ENCODE results near the gene NDE1.
"Not testable (repeated sequence)": the region's sequence is repeated elsewhere in the genome, so short reads cannot be mapped to it uniquely, and the experiment has no call there.

Gene NDE1

GRCh38 chr16:15701975-15702970 is 52.2 kb downstream of the NDE1 start:
- DNase-seq, result no peak

DNA sequence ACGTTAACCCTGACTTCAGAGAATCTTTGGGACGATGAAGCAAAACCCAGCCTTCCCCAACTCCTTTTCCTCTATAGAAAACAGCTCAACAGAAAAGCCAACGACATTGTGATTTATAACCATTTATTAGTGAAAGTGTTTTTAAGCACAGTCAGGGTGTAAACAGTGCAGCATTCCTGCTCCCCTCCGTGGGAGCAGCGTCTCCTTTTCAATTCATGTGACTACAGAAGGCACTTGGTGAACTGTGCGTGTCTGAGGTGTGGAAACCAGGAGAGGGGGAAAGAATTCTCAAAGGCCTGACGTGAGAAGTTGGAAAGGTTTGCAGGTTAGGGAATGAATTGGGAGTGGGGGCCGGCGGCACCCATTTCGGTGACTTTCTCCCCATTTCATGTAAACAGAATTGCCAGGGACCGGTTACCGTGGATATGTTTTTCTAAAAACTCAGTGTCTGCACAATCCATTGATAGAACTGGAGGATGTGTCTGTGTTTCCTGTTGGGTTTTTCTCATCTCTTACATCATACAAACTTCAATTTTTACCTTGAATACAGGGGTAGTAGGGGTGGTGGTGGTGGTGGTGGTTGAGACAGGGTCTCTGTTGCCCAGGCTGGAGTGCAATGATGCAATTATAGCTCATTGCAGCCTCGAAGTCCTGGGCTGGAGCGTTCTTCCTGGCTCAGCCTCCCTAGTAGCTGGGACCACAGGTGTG is 53.1 kb downstream of the NDE1 start:
- no peak for DNase-seq

DNA sequence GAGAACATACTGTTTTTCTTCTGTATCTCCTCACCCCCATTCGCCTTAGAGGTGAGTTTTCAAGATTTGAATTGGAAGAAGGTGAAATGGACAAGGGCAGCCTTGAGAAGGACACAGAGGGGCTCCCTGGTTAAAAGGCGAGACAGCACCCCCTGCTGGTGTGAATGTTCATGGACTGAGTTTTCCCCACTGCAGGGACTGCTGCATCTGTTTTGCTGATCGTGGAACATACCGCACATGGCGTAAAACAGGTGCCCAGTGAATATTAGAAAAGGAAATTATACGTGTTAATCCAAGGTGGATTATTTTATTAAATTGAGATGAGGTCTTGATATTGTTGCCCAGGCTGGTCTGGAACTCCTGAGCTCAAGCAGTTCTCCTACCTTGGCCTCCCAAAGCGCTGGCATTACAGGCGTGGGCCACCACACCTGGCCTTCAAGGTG is 54.5 kb downstream of the NDE1 start:
- peak; percentile 75 for DNase-seq

DNA sequence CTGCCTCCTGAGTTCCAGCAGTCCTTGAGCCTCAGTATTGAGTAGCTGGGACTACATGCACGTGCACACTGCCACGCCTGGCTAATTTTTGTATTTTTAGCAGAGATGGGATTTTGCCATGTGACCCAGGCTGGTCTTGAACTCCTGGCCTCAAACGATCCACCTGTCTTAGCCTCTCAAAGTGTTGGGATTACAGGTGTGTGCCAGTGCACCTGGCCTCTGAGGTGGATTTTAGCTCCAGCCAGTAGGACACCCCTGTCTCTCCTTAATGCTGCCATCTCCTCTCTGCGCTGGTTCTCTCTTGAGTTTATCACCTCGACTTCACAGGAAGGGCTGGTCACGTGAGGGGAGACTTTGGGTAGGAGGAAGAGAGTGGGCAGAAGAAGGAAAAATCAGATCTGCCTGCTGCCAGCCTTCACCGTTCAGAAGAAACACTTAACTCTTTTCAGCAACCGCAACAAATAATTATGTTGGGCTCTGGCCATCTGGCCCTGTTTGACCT is 55.1 kb downstream of the NDE1 start:
- no peak for DNase-seq

GRCh38 chr16:15707332-15707731 is 57.3 kb downstream of the NDE1 start:
- no peak for DNase-seq

DNA sequence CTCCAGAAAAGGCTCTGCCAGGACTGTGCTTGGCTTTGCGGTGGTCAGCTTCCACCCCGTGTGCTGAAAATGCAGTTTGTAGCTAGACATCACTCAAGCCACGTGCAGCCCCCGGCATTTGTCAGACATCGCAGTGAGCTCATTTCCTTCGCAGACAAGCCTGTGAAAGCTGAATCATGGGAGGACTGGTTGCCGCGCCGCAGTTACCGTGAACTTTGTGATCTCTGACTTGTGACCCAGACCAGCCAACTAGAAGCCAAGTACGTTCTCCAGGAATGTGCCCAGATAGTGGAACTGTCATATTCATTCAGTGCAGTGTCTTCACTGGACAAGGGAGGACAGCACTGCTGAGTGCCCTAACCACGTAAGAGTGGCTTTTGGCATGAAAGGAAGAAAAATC is 58.1 kb downstream of the NDE1 start:
- DNase-seq, result no peak

DNA sequence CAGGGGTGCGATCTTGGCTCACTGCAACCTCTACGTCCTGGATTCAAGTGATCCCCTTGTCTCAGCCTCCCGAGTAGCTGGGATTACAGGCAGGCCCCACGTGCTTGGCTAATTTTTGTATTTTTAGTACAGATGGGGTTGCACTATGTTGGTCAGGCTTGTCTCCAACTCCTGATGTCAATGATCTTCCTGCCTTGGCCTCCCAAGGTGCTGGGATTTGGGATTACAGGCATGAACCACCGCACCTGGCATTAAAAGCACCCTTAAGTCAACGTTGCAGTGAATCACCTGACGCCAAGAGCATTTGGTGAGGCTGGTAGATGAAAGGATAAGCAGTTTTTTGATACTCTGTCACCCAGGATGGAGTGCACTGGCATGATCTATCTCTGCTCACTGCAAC is 59.0 kb downstream of the NDE1 start:
- no peak for DNase-seq

GRCh38 chr16:15714393-15715172 is 64.5 kb downstream of the NDE1 start:
- no peak for DNase-seq

- DNase-seq, result no peak
Measured at GRCh38 chr16:15715221-15715620, 65.2 kb downstream of the NDE1 start.

DNA sequence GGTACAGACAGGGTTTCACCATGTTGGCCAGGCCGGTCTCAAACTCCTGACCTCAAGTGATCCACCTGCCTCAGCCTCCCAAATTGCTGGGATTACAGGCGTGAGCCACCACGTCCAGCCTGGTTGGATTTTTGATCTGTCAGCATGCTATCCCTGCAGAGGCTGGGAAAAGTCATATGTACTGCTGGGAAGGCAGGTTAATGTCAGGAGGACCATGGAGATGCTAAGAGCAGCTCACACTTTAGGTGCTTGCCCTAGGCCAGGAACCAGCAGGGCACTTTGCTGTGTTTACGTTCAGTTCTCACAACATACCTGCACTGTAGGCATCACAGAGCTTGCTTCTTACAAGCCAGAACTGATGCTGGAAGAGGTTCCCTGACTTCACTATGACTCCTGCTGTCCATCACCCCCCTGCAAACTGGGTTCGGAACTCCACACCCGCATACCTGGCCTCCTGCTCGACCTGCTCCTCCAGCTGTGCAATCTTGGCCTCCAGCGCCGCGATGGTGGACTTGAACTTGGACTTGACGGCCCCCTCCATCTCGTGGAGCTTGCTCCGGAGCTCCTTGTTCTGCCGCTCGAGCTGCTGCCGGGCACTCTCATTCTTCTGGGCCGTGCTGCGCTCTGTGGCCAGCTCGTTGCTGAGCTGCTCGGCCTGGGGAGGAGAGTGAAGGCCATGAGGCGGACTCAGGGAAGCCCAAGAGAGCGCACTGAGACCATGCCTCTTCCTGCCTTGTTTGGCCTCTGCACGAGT is 66.8 kb downstream of the NDE1 start:
- DNase-seq, result no peak

GRCh38 chr16:15721018-15721417 is 71.0 kb downstream of the NDE1 start:
- DNase-seq, result no peak

- DNase-seq, result no peak
Measured at GRCh38 chr16:15723808-15724207, 73.8 kb downstream of the NDE1 start.

DNA sequence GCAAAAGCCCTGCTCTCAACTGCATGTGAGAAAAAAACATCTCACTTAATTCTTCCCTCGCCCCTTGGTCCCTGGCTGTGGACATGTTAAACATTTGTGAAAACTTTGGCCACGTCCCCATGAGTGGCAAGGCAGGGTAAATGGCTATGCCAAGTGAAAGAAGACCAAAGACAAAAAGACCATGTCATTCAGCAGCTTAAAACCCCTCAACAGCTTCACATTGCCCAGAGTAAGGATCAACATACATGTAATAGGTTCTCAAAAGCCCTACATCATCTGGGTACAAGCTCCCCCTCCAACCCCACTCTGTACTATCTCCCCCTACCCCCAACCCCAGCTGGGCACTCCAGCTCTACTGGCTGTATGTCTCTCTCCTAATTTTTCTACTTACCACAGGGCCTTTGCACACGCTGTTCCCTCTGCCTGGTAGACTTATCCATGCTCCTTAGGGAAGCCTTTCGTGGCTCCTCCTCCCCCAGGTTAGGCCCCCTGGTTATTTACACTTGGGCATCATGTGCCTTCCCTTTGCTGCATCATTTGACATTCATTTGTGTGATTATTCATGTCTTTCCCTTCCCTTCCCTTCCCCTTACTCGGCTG is 75.7 kb downstream of the NDE1 start:
- DNase-seq, result no peak

DNA sequence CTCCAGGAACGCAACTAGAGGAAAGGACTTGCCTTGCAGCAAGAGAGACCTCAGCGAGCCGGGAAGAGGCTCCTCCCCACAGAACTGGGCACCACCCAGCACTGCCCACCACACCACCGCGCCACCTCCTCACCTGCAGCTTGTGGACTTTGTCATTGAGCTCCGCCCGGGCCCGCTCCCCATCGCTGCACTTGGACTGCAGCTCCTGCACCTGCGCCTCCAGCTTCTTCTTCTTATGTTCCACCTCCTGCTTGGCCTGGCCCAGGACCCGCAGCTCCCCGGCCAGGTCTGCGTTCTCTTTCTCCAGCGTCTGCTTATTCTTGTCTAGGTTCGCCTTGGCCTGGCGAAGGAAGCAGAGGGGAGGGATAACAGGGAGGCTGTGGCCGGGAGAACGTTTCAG is 76.7 kb downstream of the NDE1 start:
- no peak for DNase-seq

- DNase-seq, result not testable (repeated sequence)
Measured at GRCh38 chr16:15727697-15728096, 77.7 kb downstream of the NDE1 start.

DNA sequence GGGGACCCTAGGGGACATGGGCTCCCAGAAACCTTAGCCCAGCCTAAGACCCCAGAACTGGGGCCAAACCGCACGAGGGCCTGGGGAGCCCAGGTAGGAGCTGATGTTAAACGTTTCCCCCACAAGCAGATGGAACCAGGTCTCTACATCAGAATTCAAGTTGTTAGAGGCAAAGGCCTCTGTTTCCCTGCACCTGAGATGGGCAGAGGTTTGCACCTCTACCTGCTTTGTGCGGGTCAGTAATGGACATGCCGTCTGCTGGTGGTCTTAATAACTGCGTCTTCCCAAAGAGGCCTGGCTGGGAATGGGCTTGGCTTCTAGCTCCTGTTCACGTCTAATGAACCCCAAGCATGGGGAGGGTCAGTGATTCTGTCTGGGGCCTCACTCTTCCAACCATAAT is 79.1 kb downstream of the NDE1 start:
- no peak for DNase-seq

- DNase-seq, result no peak
Measured at GRCh38 chr16:15732416-15732815, 82.4 kb downstream of the NDE1 start.

DNA sequence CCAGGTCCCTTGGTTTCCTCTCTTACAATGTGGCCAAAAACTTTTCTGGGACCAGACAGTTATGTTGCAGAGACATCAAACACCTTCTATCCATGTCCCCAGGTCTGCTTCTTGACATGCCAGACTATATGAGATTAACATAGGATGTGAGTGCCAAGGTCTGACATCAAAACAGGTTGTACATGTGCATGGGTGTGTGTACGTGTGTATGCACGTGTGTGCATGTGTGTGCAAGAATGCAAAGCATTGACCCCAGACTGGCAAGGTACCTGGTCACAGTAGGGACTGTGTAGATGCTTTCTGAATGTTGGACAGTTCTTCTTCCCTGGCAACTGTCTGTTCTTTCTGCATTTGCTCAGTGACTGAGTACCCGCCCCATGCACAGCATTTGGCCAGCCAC is 85.6 kb downstream of the NDE1 start:
- no peak for DNase-seq

DNA sequence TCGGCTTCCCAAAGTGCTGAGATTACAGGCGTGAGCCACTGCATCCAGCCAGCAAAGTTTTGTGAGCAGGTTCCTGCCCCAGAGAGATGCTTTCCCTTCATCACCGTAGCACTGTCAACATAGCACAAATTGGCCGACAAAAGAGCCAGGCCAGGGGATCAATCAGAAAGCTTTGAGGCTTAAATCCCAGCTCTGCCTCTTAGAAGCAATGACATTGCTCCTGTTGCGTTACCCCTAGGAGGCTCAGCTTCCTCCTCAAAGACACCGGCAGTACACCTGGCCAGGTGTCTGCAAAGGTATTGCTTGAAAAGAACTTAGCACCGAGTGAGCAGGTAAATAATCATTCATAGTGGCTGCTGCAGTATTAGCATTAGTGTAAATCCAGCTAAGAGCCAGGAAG is 86.5 kb downstream of the NDE1 start:
- no peak for DNase-seq

DNA sequence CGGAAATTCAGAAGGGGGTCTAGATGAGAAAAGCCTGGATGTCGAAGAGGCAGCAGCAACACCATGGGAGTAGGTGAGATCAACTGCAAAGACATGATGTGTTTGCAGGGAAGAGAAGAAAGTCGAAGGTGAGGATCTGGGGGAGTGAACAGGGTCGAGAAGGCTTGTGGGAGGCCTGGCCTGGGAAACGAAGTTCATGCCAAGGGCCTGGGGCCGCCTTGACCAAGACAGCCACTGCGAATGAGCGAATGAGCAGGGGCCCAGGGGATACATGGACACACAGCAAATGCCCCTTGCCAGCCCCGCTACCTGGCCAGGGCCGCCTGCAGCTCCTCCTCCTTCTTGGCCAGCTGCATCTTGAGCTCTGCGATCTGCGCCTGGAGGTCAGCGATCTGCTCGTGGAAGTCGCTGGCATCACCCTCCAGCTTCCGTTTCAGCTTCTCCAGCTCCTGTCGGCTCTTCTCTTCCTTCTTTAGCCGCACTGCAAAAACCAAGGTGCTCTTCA is 87.1 kb downstream of the NDE1 start:
- no peak for DNase-seq

GRCh38 chr16:15739464-15739863 is 89.4 kb downstream of the NDE1 start:
- no peak for DNase-seq

GRCh38 chr16:15739950-15740349 is 89.9 kb downstream of the NDE1 start:
- DNase-seq, result no peak

All from activated T-cell treated with anti-CD3 and anti-CD28 coated beads for 4 hours (primary cell).